ENCODE data around the gene INSIG1.

INSIG1 gene

DNA sequence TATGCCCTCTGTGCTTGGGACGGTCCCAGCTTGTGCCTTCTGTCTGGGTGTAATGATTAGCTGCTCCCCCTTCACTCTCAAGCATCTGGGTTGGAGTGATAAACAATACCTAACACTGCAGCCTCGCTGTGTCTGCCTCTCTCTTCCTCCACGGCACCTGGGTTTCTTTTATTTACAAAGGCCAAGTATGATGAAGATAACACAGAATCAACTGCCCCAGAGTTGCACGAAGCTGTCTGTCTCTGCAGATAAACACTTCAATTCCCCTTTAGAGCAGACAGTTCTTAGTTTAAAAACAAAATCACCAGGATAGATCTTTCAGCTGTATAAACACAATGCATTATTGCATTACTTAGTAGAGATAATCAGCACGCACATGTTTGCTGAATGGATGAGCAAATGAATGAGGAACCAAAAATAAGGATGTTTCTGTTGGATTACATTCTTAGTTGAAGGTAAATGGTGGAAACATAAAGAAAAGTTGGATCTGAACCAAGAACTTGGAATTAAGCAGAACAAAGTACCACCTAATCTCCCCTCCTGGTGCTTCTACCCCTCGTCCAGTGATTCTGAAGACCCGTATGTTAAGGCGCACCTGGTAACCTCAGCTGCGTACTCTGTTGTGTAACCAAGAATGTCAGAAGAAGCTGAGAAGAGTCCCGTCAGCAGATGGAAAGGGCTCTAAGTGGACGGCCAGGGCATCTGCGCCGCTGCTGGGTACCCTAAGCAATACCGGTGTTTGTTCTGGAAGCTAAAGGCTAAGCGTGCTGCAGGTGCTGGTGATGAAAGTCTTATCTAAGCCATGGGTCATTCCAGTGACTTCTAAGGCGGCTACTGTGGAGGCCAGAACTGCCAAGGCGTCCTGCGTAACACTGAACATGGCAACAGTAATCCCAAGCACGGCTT, 26.6 kb downstream of the INSIG1 start:
- TF ChIP-seq, protein P1, sequence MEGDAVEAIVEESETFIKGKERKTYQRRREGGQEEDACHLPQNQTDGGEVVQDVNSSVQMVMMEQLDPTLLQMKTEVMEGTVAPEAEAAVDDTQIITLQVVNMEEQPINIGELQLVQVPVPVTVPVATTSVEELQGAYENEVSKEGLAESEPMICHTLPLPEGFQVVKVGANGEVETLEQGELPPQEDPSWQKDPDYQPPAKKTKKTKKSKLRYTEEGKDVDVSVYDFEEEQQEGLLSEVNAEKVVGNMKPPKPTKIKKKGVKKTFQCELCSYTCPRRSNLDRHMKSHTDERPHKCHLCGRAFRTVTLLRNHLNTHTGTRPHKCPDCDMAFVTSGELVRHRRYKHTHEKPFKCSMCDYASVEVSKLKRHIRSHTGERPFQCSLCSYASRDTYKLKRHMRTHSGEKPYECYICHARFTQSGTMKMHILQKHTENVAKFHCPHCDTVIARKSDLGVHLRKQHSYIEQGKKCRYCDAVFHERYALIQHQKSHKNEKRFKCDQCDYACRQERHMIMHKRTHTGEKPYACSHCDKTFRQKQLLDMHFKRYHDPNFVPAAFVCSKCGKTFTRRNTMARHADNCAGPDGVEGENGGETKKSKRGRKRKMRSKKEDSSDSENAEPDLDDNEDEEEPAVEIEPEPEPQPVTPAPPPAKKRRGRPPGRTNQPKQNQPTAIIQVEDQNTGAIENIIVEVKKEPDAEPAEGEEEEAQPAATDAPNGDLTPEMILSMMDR (IDR thresholded peaks at IDR 0.05; ENCODE audit: control insufficient read depth, extremely low read depth, insufficient read depth), result no peak
- no peak overlapping the region for H3K4me3 ChIP-seq (ENCODE audit: low read depth, low read length)
- no peak for DNase-seq (ENCODE audit: low read depth)

DNA sequence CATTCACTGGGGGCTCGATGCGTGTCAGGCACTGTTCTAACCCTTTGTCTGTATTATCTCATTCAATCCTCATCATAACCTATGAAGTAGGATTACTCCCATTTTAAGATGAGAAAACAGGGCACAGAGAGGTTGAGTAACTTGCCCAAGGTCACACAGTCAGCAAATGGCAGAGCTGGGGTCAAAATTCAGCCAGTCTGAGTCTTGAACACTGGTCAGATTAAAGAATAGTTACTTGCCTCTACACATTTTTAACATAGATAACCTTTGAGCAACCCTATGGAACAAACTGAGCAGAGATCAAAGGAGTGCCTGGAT, 27.2 kb downstream of the INSIG1 start:
- no peak overlapping the region for H3K4me3 ChIP-seq (ENCODE audit: low read depth, low read length)
- no peak for DNase-seq (ENCODE audit: low read depth)
- TF ChIP-seq, protein P1 (IDR thresholded peaks at IDR 0.05; ENCODE audit: control insufficient read depth, extremely low read depth, insufficient read depth), result no peak

DNA sequence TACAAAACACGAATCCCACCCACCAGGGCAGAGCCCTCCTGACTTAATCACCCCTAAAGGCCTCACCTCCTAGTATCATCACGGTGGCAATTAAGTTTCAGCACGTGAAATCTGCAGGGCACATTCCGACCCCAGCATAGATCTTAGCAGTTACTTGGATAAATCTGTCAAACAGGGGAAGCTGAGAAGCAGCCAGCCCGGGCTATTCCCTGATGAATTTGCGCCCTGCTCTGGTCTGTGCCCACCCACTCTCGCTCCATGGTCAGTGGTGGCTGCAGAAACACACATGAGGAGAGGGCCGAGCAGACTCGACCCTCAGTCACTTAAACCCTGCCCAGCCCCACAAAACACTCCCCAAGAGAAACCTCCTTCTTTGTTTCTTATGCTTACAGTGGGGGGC, 28.7 kb downstream of the INSIG1 start:
- TF ChIP-seq, protein P1 (IDR thresholded peaks at IDR 0.05; ENCODE audit: control insufficient read depth, extremely low read depth, insufficient read depth), result no peak
- DNase-seq (ENCODE audit: low read depth), result no peak
- H3K4me3 ChIP-seq (ENCODE audit: low read depth, low read length), result no peak overlapping the region

DNA sequence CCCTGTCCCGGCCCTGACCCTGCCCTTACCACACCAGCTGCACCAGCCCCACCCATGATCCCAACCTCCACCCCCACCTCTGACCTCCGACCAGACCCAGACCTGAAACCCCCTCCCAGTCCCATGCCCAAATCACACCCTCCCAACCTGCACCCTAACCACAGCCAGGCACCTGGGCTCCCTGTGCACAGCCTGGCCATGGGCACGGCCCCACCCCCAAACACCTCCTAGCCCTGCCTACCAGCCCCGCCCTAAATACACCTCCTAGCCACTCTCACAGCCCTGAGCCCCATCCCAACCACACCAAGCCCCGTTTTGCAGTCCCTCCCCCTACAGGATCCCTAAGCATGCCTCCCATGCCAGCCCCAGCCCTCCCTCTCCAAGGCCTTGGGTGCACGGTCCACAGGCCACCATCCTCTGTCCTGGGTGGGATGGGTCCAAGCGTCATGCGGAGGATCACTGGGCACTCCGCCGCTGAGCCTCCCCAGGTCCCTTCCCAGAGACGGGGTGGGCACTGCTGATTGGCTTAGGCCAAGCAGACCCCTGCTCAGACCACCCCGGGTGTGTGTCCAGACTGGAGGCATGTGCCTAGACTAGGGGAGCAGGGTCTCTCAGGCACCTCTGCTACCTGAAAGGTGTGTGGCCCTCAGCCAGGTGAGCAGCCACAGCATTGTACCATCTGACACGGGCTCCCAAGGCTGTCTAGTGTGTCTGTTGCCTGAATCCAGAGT, 30.1 kb downstream of the INSIG1 start:
- DNase-seq (ENCODE audit: low read depth), result no peak
- TF ChIP-seq, protein P1 (IDR thresholded peaks at IDR 0.05; ENCODE audit: control insufficient read depth, extremely low read depth, insufficient read depth), result no peak
- H3K4me3 ChIP-seq (ENCODE audit: low read depth, low read length), result no peak overlapping the region

- TF ChIP-seq, protein P1 (IDR thresholded peaks at IDR 0.05; ENCODE audit: control insufficient read depth, extremely low read depth, insufficient read depth), result no peak
- no peak overlapping the region for H3K4me3 ChIP-seq (ENCODE audit: low read depth, low read length)
- no peak for DNase-seq (ENCODE audit: low read depth)
These were observed 31.5 kb downstream of the INSIG1 start for GRCh38 chr7:155329225-155329624.

DNA sequence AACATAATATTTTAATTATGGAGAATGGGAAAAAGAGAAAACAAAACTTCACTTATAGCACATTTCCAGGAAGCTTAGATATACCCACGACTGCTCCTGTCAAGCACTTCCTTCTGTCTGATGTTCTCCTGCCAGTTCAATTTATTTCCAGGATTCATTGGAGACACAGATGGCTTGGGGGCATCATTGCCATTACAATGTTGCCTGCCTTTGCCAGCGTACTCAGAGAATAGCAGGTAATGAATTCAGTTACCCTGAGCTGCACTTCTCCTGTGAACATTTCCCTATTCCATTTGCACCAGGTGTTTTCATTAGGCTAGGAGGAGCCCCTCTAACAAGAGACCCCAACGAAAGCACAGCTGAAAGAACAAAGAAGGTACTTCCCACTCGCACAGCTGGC, 33.7 kb downstream of the INSIG1 start:
- no peak for DNase-seq (ENCODE audit: low read depth)
- no peak overlapping the region for H3K4me3 ChIP-seq (ENCODE audit: low read depth, low read length)
- TF ChIP-seq, protein P1 (IDR thresholded peaks at IDR 0.05; ENCODE audit: control insufficient read depth, extremely low read depth, insufficient read depth), result no peak
